Measurements from ENCODE around the gene SPEM3. TPM values are rescaled to one million over a fixed set of nuclear protein-coding genes. Genes with fewer than 3 reads are reported as not detected.
A peak's percentile ranks its signal among the peaks of the same experiment; 100 is the strongest.

SPEM3 gene
- polyA plus RNA-seq, 1 experiment = not detected

- DNase-seq (ENCODE audit: low read depth, low spot score) = no peak
- Histone ChIP-seq H3K4me3 (ENCODE audit: low read depth, low read length) (no peak overlapping the region), H3K27me3 (ENCODE audit: control insufficient read depth, insufficient read depth, low read length) (no peaks in the 10 kb centered on the region), H3K27ac (ENCODE audit: low read depth, low read length) (peak overlapping the region; percentile 42), H3K9me3 (ENCODE audit: control insufficient read depth, insufficient read depth, low read length) (no peaks in the 10 kb centered on the region)
- ChIA-PET POLR2A (interaction anchor here (0.5 to 1.0 kb wide), 3 partner anchors 8 to 32 kb away, joined by 3 to 4 read pairs (median 4); partner anchors contain the start of gene POLR2A), CTCF (interaction anchor here (0.6 to 1.2 kb wide), 2 partner anchors 85 kb away, joined by 3 to 5 read pairs; no protein-coding TSS in a partner anchor)
- TF ChIP-seq, protein P1, sequence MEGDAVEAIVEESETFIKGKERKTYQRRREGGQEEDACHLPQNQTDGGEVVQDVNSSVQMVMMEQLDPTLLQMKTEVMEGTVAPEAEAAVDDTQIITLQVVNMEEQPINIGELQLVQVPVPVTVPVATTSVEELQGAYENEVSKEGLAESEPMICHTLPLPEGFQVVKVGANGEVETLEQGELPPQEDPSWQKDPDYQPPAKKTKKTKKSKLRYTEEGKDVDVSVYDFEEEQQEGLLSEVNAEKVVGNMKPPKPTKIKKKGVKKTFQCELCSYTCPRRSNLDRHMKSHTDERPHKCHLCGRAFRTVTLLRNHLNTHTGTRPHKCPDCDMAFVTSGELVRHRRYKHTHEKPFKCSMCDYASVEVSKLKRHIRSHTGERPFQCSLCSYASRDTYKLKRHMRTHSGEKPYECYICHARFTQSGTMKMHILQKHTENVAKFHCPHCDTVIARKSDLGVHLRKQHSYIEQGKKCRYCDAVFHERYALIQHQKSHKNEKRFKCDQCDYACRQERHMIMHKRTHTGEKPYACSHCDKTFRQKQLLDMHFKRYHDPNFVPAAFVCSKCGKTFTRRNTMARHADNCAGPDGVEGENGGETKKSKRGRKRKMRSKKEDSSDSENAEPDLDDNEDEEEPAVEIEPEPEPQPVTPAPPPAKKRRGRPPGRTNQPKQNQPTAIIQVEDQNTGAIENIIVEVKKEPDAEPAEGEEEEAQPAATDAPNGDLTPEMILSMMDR (IDR thresholded peaks at IDR 0.05; ENCODE audit: low read depth, low read length) = no peak
These were observed 47.2 kb downstream of the SPEM3 start for GRCh38 chr17:7475764-7476422.

DNA sequence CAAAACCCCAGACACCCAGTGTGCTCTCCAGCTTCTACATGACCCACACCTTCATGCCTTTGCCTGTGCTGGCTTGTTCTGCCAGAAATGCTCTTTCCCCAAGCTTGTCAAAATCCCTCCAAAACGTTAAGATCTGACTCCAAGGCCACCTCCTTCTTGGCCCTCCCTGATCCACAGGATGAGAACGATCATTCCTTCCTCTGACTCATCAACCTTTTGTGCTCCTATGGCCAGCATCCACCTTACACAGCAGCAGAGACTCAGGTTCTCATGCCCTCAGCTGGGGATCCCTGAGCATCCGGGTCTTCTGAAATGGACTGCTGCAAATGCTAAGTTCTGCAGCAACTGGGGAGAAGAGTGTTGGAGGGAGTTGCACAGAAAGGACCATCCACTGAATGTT is 47.8 kb downstream of the SPEM3 start:
- Histone ChIP-seq H3K27me3 (ENCODE audit: control insufficient read depth, insufficient read depth, low read length) (no peaks in the 10 kb centered on the region), H3K27ac (ENCODE audit: low read depth, low read length) (peak overlapping the region; percentile 96), H3K9me3 (ENCODE audit: control insufficient read depth, insufficient read depth, low read length) (no peaks in the 10 kb centered on the region), H3K4me3 (ENCODE audit: low read depth, low read length) (peak overlapping the region; percentile 13; the same call in 1 of the 2 replicates)
- CTCF ChIA-PET = interaction anchor here (0.5 to 1.2 kb wide), 2 partner anchors 11 to 84 kb away, joined by 3 to 5 read pairs; no protein-coding TSS in a partner anchor
- DNase-seq (ENCODE audit: low read depth, low spot score) = no peak
- TF ChIP-seq, protein P1 (IDR thresholded peaks at IDR 0.05; ENCODE audit: low read depth, low read length) = no peak
- POLR2A ChIA-PET = interaction anchor here (0.5 to 0.7 kb wide), 2 partner anchors 20 to 32 kb away, joined by 3 to 4 read pairs; no protein-coding TSS in a partner anchor

- H3K9me3 ChIP-seq (ENCODE audit: control insufficient read depth, insufficient read depth, low read length) = no peaks in the 10 kb centered on the region
- peak overlapping the region; percentile 80 for H3K4me3 ChIP-seq (ENCODE audit: low read depth, low read length)
- no peak for DNase-seq (ENCODE audit: low read depth, low spot score)
- H3K27ac ChIP-seq (ENCODE audit: low read depth, low read length) = peak overlapping the region; percentile 96
- CTCF ChIA-PET = interaction anchor here (0.5 kb wide), 1 partner anchor 12 kb away, joined by 3 read pairs; no protein-coding TSS in a partner anchor
- TF ChIP-seq, protein P1 (IDR thresholded peaks at IDR 0.05; ENCODE audit: low read depth, low read length) = no peak
- POLR2A ChIA-PET = no interaction called here
- no peaks in the 10 kb centered on the region for H3K27me3 ChIP-seq (ENCODE audit: control insufficient read depth, insufficient read depth, low read length)
These were observed 48.3 kb downstream of the SPEM3 start for GRCh38 chr17:7476951-7477350.

DNA sequence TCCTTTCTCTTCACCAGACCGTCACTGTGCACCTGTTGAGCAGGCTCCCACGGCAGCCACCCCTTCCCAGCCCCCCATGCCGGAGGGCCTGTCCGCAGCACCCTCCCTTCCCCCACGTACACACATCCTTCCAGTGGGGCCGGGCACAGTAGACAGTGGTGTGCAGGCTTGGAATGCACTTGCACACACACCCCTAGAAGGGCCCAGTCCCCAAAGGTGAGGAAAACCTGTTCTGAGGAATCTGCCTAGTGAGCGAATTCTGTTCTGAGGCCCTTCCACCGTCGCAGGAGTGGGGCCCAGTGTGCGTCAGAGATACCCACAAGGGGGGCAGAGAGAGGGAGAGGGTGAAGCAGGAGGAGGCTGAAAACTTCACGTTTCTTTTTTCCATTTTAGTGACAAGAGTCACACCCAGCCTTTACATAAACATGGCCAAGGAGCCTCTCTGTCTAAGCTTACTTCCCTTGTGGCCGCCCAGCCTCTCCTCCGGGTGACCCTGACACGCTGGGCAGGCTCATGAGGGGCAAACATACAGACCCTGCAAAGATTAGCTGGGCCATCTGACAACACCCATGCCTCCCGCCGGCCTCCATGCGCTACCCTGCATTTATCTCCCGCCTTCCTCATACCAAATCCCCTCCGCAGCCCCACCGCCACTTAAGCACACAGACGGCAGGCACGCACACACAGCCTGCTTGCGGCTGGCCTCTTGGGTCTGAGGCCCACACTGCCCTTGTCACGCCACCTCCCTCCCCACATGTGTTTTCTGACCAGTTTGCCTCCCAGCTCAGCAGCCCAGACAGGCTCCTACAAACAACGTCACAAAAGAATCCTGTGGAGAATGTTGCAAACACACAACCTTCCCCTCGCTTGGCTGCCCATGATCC is 49.0 kb downstream of the SPEM3 start:
- DNase-seq (ENCODE audit: low read depth, low spot score) = peak; percentile 85
- TF ChIP-seq, protein P1 (IDR thresholded peaks at IDR 0.05; ENCODE audit: low read depth, low read length) = no peak
- Histone ChIP-seq H3K4me3 (ENCODE audit: low read depth, low read length) (peak overlapping the region; percentile 80), H3K27ac (ENCODE audit: low read depth, low read length) (peak overlapping the region; percentile 96), H3K9me3 (ENCODE audit: control insufficient read depth, insufficient read depth, low read length) (no peaks in the 10 kb centered on the region), H3K27me3 (ENCODE audit: control insufficient read depth, insufficient read depth, low read length) (no peaks in the 10 kb centered on the region)
- ChIA-PET POLR2A (interaction anchor here (0.6 to 2.6 kb wide), 8 partner anchors 9 to 127 kb away, joined by 3 to 6 read pairs (median 4); no protein-coding TSS in a partner anchor), CTCF (no interaction called here)

All from AG04450 (cell line).